ENCODE results near the gene SMG7. TPM values are rescaled to one million over a fixed set of nuclear protein-coding genes. Genes with fewer than 3 reads are reported as not detected.

The SMG7 gene
- total and polyA plus RNA-seq, 12 donors = 15.4 to 54.4 (median 34.9) TPM

- TF ChIP-seq CTCF (IDR thresholded peaks at IDR 0.05) (no peak), POLR2A (IDR thresholded peaks at IDR 0.05) (no peak)
- WGBS, 4 donors = 73 to 83% (median 82%) methylated on average over 3 of the region's 3 CpGs
- intact Hi-C loops (cut with DNase I) = no loop called here
- peaks cover 0 to 9% of the 10 kb centered on the region in 2 donors for H3K4me1 ChIP-seq (replicated peaks in 1 of 2)
- DNase-seq = peak in 2 of 7 donors; percentile 40 to 56
- no peaks in the 10 kb centered on the region for H3K9me3 ChIP-seq (replicated peaks in 1 of 3)
- no peak overlapping the region for H3K4me3 ChIP-seq
- H3K27ac ChIP-seq = no peak overlapping the region
- no peaks in the 10 kb centered on the region for H3K27me3 ChIP-seq
- H3K36me3 ChIP-seq (replicated peaks in 1 of 2) = no peaks in the 10 kb centered on the region
Measured at GRCh38 chr1:183600136-183600535, 127.8 kb downstream of the SMG7 start.

GRCh38 chr1:183600634-183601033, 128.3 kb downstream of the SMG7 start:
- no peak for DNase-seq
- H3K27me3 ChIP-seq = no peaks in the 10 kb centered on the region
- H3K4me1 ChIP-seq (replicated peaks in 1 of 2) = peaks cover 0 to 9% of the 10 kb centered on the region in 2 donors
- no peaks in the 10 kb centered on the region for H3K9me3 ChIP-seq (replicated peaks in 1 of 3)
- H3K4me3 ChIP-seq = no peak overlapping the region
- intact Hi-C loops (cut with DNase I) = no loop called here
- 83 to 93% (median 90%) methylated on average over 3 of the region's 3 CpGs for WGBS, 4 donors
- H3K36me3 ChIP-seq (replicated peaks in 1 of 2) = no peaks in the 10 kb centered on the region
- TF ChIP-seq POLR2A (IDR thresholded peaks at IDR 0.05) = no peak
- TF ChIP-seq CTCF (IDR thresholded peaks at IDR 0.05) = no peak
- H3K27ac ChIP-seq = no peak overlapping the region

GRCh38 chr1:183602510-183602909, 130.2 kb downstream of the SMG7 start:
- DNase-seq = no peak
- H3K4me1 ChIP-seq (replicated peaks in 1 of 2) = peaks cover 0 to 13% of the 10 kb centered on the region in 2 donors
- no peaks in the 10 kb centered on the region for H3K9me3 ChIP-seq (replicated peaks in 1 of 3)
- H3K4me3 ChIP-seq = no peak overlapping the region
- TF ChIP-seq POLR2A (IDR thresholded peaks at IDR 0.05) (no peak), CTCF (IDR thresholded peaks at IDR 0.05) (no peak)
- H3K27ac ChIP-seq = no peak overlapping the region
- H3K36me3 ChIP-seq (replicated peaks in 1 of 2) = no peaks in the 10 kb centered on the region
- WGBS, 4 donors = 93 to 100% (median 97%) methylated on average over 1 of the region's 1 CpG
- no peaks in the 10 kb centered on the region for H3K27me3 ChIP-seq
- intact Hi-C loops (cut with DNase I) = no loop called here

Other genes with a start within 250 kb of the SMG7 start
- 1 to 10 TPM in 6 of 9 donors, under 1 TPM in 3; 0.35 to 6.0 (median 1.8) TPM for gene NMNAT2, start 54.1 kb upstream of the SMG7 start, total RNA-seq
- 1 to 10 TPM in 2 of 3 donors, under 1 TPM in 1; 0.51 to 6.1 (median 4.2) TPM for gene NMNAT2, start 54.1 kb upstream of the SMG7 start, polyA plus RNA-seq
- gene NCF2, start 118.0 kb downstream of the SMG7 start, total RNA-seq = 10 to 100 TPM in 6 of 9 donors, 1 to 10 TPM in 3; 2.3 to 22.7 (median 16.1) TPM
- gene NCF2, start 118.0 kb downstream of the SMG7 start, polyA plus RNA-seq = 10 to 100 TPM in 1 of 3 donors, 1 to 10 TPM in 2; 4.9 to 13.6 (median 5.6) TPM
- 100 to 1,000 TPM in 3 of 9 donors, 10 to 100 TPM in 6; 50.6 to 133 (median 92.5) TPM for gene ARPC5, start 163.3 kb downstream of the SMG7 start, total RNA-seq
- gene ARPC5, start 163.3 kb downstream of the SMG7 start, polyA plus RNA-seq = 10 to 100 TPM; 48.1 to 79.6 (median 68.3) TPM
- not detected for gene APOBEC4, start 180.8 kb downstream of the SMG7 start, total RNA-seq
- gene APOBEC4, start 180.8 kb downstream of the SMG7 start, polyA plus RNA-seq = not detected

Data from adrenal gland (tissue), 12 donors.